Measurements from ENCODE around the gene TRPC6.

The TRPC6 gene

DNA sequence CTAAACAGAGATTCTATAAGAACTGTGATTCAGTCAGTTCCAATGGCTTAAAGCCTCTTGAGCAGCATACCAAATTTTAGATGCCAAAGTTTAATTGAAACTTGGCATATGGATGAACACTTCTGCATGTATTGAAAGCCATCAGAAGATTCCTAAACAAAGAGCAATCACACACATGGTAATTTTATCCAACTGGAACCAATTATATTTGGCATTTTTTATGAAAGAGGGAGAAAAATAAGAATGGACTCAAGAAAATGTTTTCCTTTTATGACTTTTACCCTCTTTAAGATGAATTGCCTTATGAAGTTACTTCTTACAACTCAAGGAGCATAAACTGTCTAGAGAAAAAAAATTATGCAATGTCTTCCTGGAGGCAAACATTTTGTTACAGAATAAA is 7.4 kb downstream of the TRPC6 start:
- Histone ChIP-seq H3K9ac (ENCODE audit: low read depth, low read length, poor library complexity, severe bottlenecking) (no peak overlapping the region), H3K4me3 (ENCODE audit: low read length, poor library complexity, severe bottlenecking) (no peak overlapping the region), H3K4me1 (ENCODE audit: insufficient read depth, low read length, poor library complexity, severe bottlenecking) (no peaks in the 10 kb centered on the region), H3K27me3 (ENCODE audit: insufficient read depth, low read length, poor library complexity, severe bottlenecking) (no peaks in the 10 kb centered on the region), H3K4me2 (ENCODE audit: low read depth, low read length, poor library complexity, severe bottlenecking) (no peak overlapping the region), H3K79me2 (ENCODE audit: insufficient read depth, low read length) (no peaks in the 10 kb centered on the region), H3K9me3 (ENCODE audit: insufficient read depth, low read depth, low read length) (no peaks in the 10 kb centered on the region), H3K9me2 (replicated peaks; ENCODE audit: low read depth, low read length) (no peaks in the 10 kb centered on the region), H3F3A (ENCODE audit: low read depth) (no peaks in the 10 kb centered on the region), H3K36me3 (ENCODE audit: insufficient read depth, low read length) (no peaks in the 10 kb centered on the region), H4K20me1 (ENCODE audit: insufficient read depth, low read length, poor library complexity, severe bottlenecking) (no peaks in the 10 kb centered on the region), H2AFZ (ENCODE audit: low read length) (no peak overlapping the region)
- TF ChIP-seq, protein P1, sequence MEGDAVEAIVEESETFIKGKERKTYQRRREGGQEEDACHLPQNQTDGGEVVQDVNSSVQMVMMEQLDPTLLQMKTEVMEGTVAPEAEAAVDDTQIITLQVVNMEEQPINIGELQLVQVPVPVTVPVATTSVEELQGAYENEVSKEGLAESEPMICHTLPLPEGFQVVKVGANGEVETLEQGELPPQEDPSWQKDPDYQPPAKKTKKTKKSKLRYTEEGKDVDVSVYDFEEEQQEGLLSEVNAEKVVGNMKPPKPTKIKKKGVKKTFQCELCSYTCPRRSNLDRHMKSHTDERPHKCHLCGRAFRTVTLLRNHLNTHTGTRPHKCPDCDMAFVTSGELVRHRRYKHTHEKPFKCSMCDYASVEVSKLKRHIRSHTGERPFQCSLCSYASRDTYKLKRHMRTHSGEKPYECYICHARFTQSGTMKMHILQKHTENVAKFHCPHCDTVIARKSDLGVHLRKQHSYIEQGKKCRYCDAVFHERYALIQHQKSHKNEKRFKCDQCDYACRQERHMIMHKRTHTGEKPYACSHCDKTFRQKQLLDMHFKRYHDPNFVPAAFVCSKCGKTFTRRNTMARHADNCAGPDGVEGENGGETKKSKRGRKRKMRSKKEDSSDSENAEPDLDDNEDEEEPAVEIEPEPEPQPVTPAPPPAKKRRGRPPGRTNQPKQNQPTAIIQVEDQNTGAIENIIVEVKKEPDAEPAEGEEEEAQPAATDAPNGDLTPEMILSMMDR (conservative IDR thresholded peaks at IDR 0.05; ENCODE audit: low read length), result no peak
- no peak for TF ChIP-seq EZH2phosphoT487 (IDR thresholded peaks at IDR 0.05; ENCODE audit: borderline replicate concordance)

DNA sequence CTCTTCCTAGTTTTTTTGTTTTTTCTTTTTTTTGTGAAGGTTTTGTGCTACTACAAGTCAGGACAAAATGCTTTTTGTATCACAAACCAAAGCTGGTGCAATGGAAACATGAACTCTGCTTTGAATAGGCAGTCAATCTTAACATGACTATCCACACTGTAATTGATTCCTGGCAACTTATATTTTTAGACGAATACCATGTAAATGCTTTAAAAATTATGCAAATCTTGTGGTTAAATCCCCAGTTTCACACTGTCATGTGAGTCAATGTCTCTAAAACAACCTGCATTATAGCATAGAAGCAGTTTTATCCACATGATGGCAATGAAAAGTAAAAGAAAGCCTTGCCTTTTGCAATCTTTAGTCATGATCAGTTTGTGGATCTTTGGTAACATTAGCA is 8.9 kb downstream of the TRPC6 start:
- Histone ChIP-seq H3K79me2 (ENCODE audit: insufficient read depth, low read length) (no peaks in the 10 kb centered on the region), H3K27me3 (ENCODE audit: insufficient read depth, low read length, poor library complexity, severe bottlenecking) (no peaks in the 10 kb centered on the region), H3F3A (ENCODE audit: low read depth) (no peaks in the 10 kb centered on the region), H3K9me3 (ENCODE audit: insufficient read depth, low read depth, low read length) (no peaks in the 10 kb centered on the region), H3K4me2 (ENCODE audit: low read depth, low read length, poor library complexity, severe bottlenecking) (no peak overlapping the region), H2AFZ (ENCODE audit: low read length) (no peak overlapping the region), H3K4me1 (ENCODE audit: insufficient read depth, low read length, poor library complexity, severe bottlenecking) (no peaks in the 10 kb centered on the region), H3K9me2 (replicated peaks; ENCODE audit: low read depth, low read length) (no peaks in the 10 kb centered on the region), H3K9ac (ENCODE audit: low read depth, low read length, poor library complexity, severe bottlenecking) (no peak overlapping the region), H3K36me3 (ENCODE audit: insufficient read depth, low read length) (no peaks in the 10 kb centered on the region), H4K20me1 (ENCODE audit: insufficient read depth, low read length, poor library complexity, severe bottlenecking) (no peaks in the 10 kb centered on the region), H3K4me3 (ENCODE audit: low read length, poor library complexity, severe bottlenecking) (no peak overlapping the region)
- TF ChIP-seq, protein P1 (conservative IDR thresholded peaks at IDR 0.05; ENCODE audit: low read length), result no peak
- no peak for TF ChIP-seq EZH2phosphoT487 (IDR thresholded peaks at IDR 0.05; ENCODE audit: borderline replicate concordance)

DNA sequence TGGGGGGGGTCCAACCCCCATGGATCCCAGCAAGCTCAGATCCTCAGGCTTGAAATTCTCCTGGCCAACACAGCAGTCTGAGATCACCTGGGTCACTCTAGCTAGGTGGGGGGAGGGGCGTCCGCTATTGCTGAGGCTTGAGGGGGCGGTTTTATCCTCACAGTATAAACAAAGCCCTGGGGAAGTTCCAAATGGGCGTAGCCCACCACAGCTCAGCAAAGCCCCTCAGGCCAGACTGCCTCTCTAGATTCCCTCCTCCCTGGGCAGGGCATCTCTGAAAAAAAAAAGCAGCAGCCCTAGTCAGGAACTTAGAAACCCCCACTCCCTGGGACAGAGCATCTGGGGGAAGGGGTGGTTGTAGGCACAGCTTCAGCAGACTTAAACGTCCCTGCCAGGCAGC is 16.7 kb downstream of the TRPC6 start:
- H3K4me3 ChIP-seq (ENCODE audit: low read length, poor library complexity, severe bottlenecking), result no peak overlapping the region
- no peaks in the 10 kb centered on the region for H3F3A ChIP-seq (ENCODE audit: low read depth)
- TF ChIP-seq, protein P1 (conservative IDR thresholded peaks at IDR 0.05; ENCODE audit: low read length), result no peak
- TF ChIP-seq EZH2phosphoT487 (IDR thresholded peaks at IDR 0.05; ENCODE audit: borderline replicate concordance), result no peak
- no peak overlapping the region for H3K9ac ChIP-seq (ENCODE audit: low read depth, low read length, poor library complexity, severe bottlenecking)
- H3K9me3 ChIP-seq (ENCODE audit: insufficient read depth, low read depth, low read length), result no peaks in the 10 kb centered on the region
- no peaks in the 10 kb centered on the region for H3K79me2 ChIP-seq (ENCODE audit: insufficient read depth, low read length)
- no peaks in the 10 kb centered on the region for H4K20me1 ChIP-seq (ENCODE audit: insufficient read depth, low read length, poor library complexity, severe bottlenecking)
- H3K9me2 ChIP-seq (replicated peaks; ENCODE audit: low read depth, low read length), result no peaks in the 10 kb centered on the region
- no peaks in the 10 kb centered on the region for H3K4me1 ChIP-seq (ENCODE audit: insufficient read depth, low read length, poor library complexity, severe bottlenecking)
- no peaks in the 10 kb centered on the region for H3K36me3 ChIP-seq (ENCODE audit: insufficient read depth, low read length)
- H2AFZ ChIP-seq (ENCODE audit: low read length), result no peak overlapping the region
- no peaks in the 10 kb centered on the region for H3K27me3 ChIP-seq (ENCODE audit: insufficient read depth, low read length, poor library complexity, severe bottlenecking)
- no peak overlapping the region for H3K4me2 ChIP-seq (ENCODE audit: low read depth, low read length, poor library complexity, severe bottlenecking)
